ENCODE measurements around the gene PAXIP1.

PAXIP1 gene

GRCh38 chr7:155002411-155003091 lies 373 bp downstream of the PAXIP1 start:
- peak; percentile 31 for DNase-seq
- H2BK12ac ChIP-seq (ENCODE audit: low read length in 2 of 2): peak overlapping the region in 1 of 2 experiments; percentile 100
- H2AFZ ChIP-seq (ENCODE audit: low read depth, low read length): no peak overlapping the region
- H3K4me3 ChIP-seq (ENCODE audit: insufficient read depth in 1 of 2, low read depth in 1 of 2, low read length in 2 of 2): peak overlapping the region; percentile 80 to 86
- peak overlapping the region; percentile 78 for H3K4me2 ChIP-seq (ENCODE audit: low read length, poor library complexity, severe bottlenecking)
- peaks cover 8% of the 10 kb centered on the region for H3K4me1 ChIP-seq (ENCODE audit: control insufficient read depth, insufficient read depth, low read depth, low read length)
- H3K14ac ChIP-seq (ENCODE audit: low read length in 2 of 2): peak overlapping the region in 1 of 2 experiments; percentile 83
- no peak overlapping the region for H3K23ac ChIP-seq (ENCODE audit: low read length in 2 of 2)
- no peak overlapping the region for H2BK5ac ChIP-seq (ENCODE audit: low read depth, low read length, poor library complexity, severe bottlenecking)
- H4K8ac ChIP-seq (ENCODE audit: low read length): no peak overlapping the region
- peak overlapping the region in 1 of 2 experiments; percentile 67 for H3K4ac ChIP-seq (ENCODE audit: low read depth in 1 of 2, low read length in 2 of 2)
- H3K9me3 ChIP-seq (ENCODE audit: control insufficient read depth, low read length): no peaks in the 10 kb centered on the region
- H3K27ac ChIP-seq (ENCODE audit: low read length, poor library complexity, severe bottlenecking): no peak overlapping the region
- H2BK15ac ChIP-seq (ENCODE audit: low read depth, poor library complexity, severe bottlenecking): peak overlapping the region; percentile 46
- H2AK5ac ChIP-seq (ENCODE audit: low read length, severe bottlenecking): no peak overlapping the region
- peaks cover 7 to 14% of the 10 kb centered on the region in 2 experiments for H3K36me3 ChIP-seq (ENCODE audit: control insufficient read depth in 1 of 2, insufficient read depth in 2 of 2, low read depth in 1 of 2, low read length in 2 of 2)
- peaks cover 20% of the 10 kb centered on the region for H3K79me1 ChIP-seq (replicated peaks; ENCODE audit: low read length, poor library complexity, severe bottlenecking)
- H4K91ac ChIP-seq (ENCODE audit: low read length): peak overlapping the region; percentile 53
- no peaks in the 10 kb centered on the region for H3K27me3 ChIP-seq (ENCODE audit: control insufficient read depth in 1 of 2, insufficient read depth in 1 of 2, low read length in 2 of 2)
- H2BK120ac ChIP-seq (ENCODE audit: low read depth, low read length): peak overlapping the region; percentile 100
- H3K18ac ChIP-seq (ENCODE audit: low read depth in 1 of 2, low read length in 2 of 2): peak overlapping the region; percentile 84 to 99
- WGBS: 1% methylated on average over 53 of the region's 104 CpGs
- H3K9ac ChIP-seq (ENCODE audit: low read length): peak overlapping the region; percentile 82

- Histone ChIP-seq H2BK120ac (ENCODE audit: low read depth, low read length) (peak overlapping the region; percentile 100), H2AFZ (ENCODE audit: low read depth, low read length) (no peak overlapping the region), H3K4me3 (ENCODE audit: insufficient read depth in 1 of 2, low read depth in 1 of 2, low read length in 2 of 2) (peak overlapping the region; percentile 80 to 86), H3K36me3 (ENCODE audit: control insufficient read depth in 1 of 2, insufficient read depth in 2 of 2, low read depth in 1 of 2, low read length in 2 of 2) (peaks cover 10 to 17% of the 10 kb centered on the region in 2 experiments), H3K4me2 (ENCODE audit: low read length, poor library complexity, severe bottlenecking) (peak overlapping the region; percentile 78), H3K23ac (ENCODE audit: low read length in 2 of 2) (no peak overlapping the region), H4K8ac (ENCODE audit: low read length) (no peak overlapping the region), H2BK12ac (ENCODE audit: low read length in 2 of 2) (peak overlapping the region in 1 of 2 experiments; percentile 3), H3K9ac (ENCODE audit: low read length) (peak overlapping the region; percentile 82), H3K14ac (ENCODE audit: low read length in 2 of 2) (peak overlapping the region in 1 of 2 experiments; percentile 83), H2AK5ac (ENCODE audit: low read length, severe bottlenecking) (no peak overlapping the region), H3K4me1 (ENCODE audit: control insufficient read depth, insufficient read depth, low read depth, low read length) (peaks cover 8% of the 10 kb centered on the region), H3K9me3 (ENCODE audit: control insufficient read depth, low read length) (no peaks in the 10 kb centered on the region), H2BK5ac (ENCODE audit: low read depth, low read length, poor library complexity, severe bottlenecking) (no peak overlapping the region), H2BK15ac (ENCODE audit: low read depth, poor library complexity, severe bottlenecking) (no peak overlapping the region), H3K4ac (ENCODE audit: low read depth in 1 of 2, low read length in 2 of 2) (peak overlapping the region in 1 of 2 experiments; percentile 67), H3K27ac (ENCODE audit: low read length, poor library complexity, severe bottlenecking) (no peak overlapping the region), H3K79me1 (replicated peaks; ENCODE audit: low read length, poor library complexity, severe bottlenecking) (peaks cover 24% of the 10 kb centered on the region), H4K91ac (ENCODE audit: low read length) (no peak overlapping the region), H3K18ac (ENCODE audit: low read depth in 1 of 2, low read length in 2 of 2) (peak overlapping the region in 1 of 2 experiments; percentile 84), H3K27me3 (ENCODE audit: control insufficient read depth in 1 of 2, insufficient read depth in 1 of 2, low read length in 2 of 2) (no peaks in the 10 kb centered on the region)
- 11% methylated on average over 21 of the region's 24 CpGs for WGBS
- peak; percentile 12 for DNase-seq
Observed at GRCh38 chr7:155001756-155002410, 1.0 kb downstream of the PAXIP1 start.

- H3K27me3 ChIP-seq (ENCODE audit: control insufficient read depth in 1 of 2, insufficient read depth in 1 of 2, low read length in 2 of 2): no peaks in the 10 kb centered on the region
- H3K79me1 ChIP-seq (replicated peaks; ENCODE audit: low read length, poor library complexity, severe bottlenecking): peaks cover 26% of the 10 kb centered on the region
- no peak overlapping the region for H3K14ac ChIP-seq (ENCODE audit: low read length in 2 of 2)
- H2AK5ac ChIP-seq (ENCODE audit: low read length, severe bottlenecking): no peak overlapping the region
- no peaks in the 10 kb centered on the region for H3K9me3 ChIP-seq (ENCODE audit: control insufficient read depth, low read length)
- H2BK15ac ChIP-seq (ENCODE audit: low read depth, poor library complexity, severe bottlenecking): no peak overlapping the region
- peaks cover 11 to 24% of the 10 kb centered on the region in 2 experiments for H3K36me3 ChIP-seq (ENCODE audit: control insufficient read depth in 1 of 2, insufficient read depth in 2 of 2, low read depth in 1 of 2, low read length in 2 of 2)
- H3K27ac ChIP-seq (ENCODE audit: low read length, poor library complexity, severe bottlenecking): no peak overlapping the region
- no peak overlapping the region for H4K91ac ChIP-seq (ENCODE audit: low read length)
- no peak overlapping the region for H3K4me3 ChIP-seq (ENCODE audit: insufficient read depth in 1 of 2, low read depth in 1 of 2, low read length in 2 of 2)
- H3K4me1 ChIP-seq (ENCODE audit: control insufficient read depth, insufficient read depth, low read depth, low read length): peaks cover 8% of the 10 kb centered on the region
- H2BK12ac ChIP-seq (ENCODE audit: low read length in 2 of 2): no peak overlapping the region
- H2BK120ac ChIP-seq (ENCODE audit: low read depth, low read length): no peak overlapping the region
- no peak for DNase-seq
- no peak overlapping the region for H3K4me2 ChIP-seq (ENCODE audit: low read length, poor library complexity, severe bottlenecking)
- 91% methylated on average over 2 of the region's 2 CpGs for WGBS
- H4K8ac ChIP-seq (ENCODE audit: low read length): no peak overlapping the region
- H2AFZ ChIP-seq (ENCODE audit: low read depth, low read length): no peak overlapping the region
- H3K4ac ChIP-seq (ENCODE audit: low read depth in 1 of 2, low read length in 2 of 2): no peak overlapping the region
- no peak overlapping the region for H3K23ac ChIP-seq (ENCODE audit: low read length in 2 of 2)
- no peak overlapping the region for H3K9ac ChIP-seq (ENCODE audit: low read length)
- H3K18ac ChIP-seq (ENCODE audit: low read depth in 1 of 2, low read length in 2 of 2): no peak overlapping the region
- no peak overlapping the region for H2BK5ac ChIP-seq (ENCODE audit: low read depth, low read length, poor library complexity, severe bottlenecking)
Observed at GRCh38 chr7:155000795-155001194, 2.1 kb downstream of the PAXIP1 start.

- Histone ChIP-seq H3K9me3 (ENCODE audit: control insufficient read depth, low read length) (no peaks in the 10 kb centered on the region), H3K79me1 (replicated peaks; ENCODE audit: low read length, poor library complexity, severe bottlenecking) (peaks cover 30% of the 10 kb centered on the region), H2BK120ac (ENCODE audit: low read depth, low read length) (no peak overlapping the region), H2BK5ac (ENCODE audit: low read depth, low read length, poor library complexity, severe bottlenecking) (no peak overlapping the region), H3K4me1 (ENCODE audit: control insufficient read depth, insufficient read depth, low read depth, low read length) (peaks cover 3% of the 10 kb centered on the region), H2BK15ac (ENCODE audit: low read depth, poor library complexity, severe bottlenecking) (no peak overlapping the region), H3K27me3 (ENCODE audit: control insufficient read depth in 1 of 2, insufficient read depth in 1 of 2, low read length in 2 of 2) (no peaks in the 10 kb centered on the region), H3K27ac (ENCODE audit: low read length, poor library complexity, severe bottlenecking) (no peak overlapping the region), H4K8ac (ENCODE audit: low read length) (no peak overlapping the region), H3K36me3 (ENCODE audit: control insufficient read depth in 1 of 2, insufficient read depth in 2 of 2, low read depth in 1 of 2, low read length in 2 of 2) (peaks cover 14 to 40% of the 10 kb centered on the region in 2 experiments), H3K4me2 (ENCODE audit: low read length, poor library complexity, severe bottlenecking) (no peak overlapping the region), H2AK5ac (ENCODE audit: low read length, severe bottlenecking) (no peak overlapping the region), H2AFZ (ENCODE audit: low read depth, low read length) (no peak overlapping the region), H3K18ac (ENCODE audit: low read depth in 1 of 2, low read length in 2 of 2) (no peak overlapping the region), H4K91ac (ENCODE audit: low read length) (no peak overlapping the region), H3K4me3 (ENCODE audit: insufficient read depth in 1 of 2, low read depth in 1 of 2, low read length in 2 of 2) (no peak overlapping the region), H2BK12ac (ENCODE audit: low read length in 2 of 2) (no peak overlapping the region), H3K9ac (ENCODE audit: low read length) (no peak overlapping the region), H3K14ac (ENCODE audit: low read length in 2 of 2) (no peak overlapping the region), H3K23ac (ENCODE audit: low read length in 2 of 2) (no peak overlapping the region), H3K4ac (ENCODE audit: low read depth in 1 of 2, low read length in 2 of 2) (no peak overlapping the region)
- WGBS: 100% methylated on average over 2 of the region's 3 CpGs
- no peak for DNase-seq
Observed at GRCh38 chr7:154998481-154998880, 4.4 kb downstream of the PAXIP1 start.

All from mesenchymal stem cell (in vitro differentiated cells and primary cell).